Posterior cingulate gyrus (tissue), 11 donors: ENCODE measurements around the gene TPM2.
"Not testable (repeated sequence)": the region's sequence is repeated elsewhere in the genome, so short reads cannot be mapped to it uniquely, and the experiment has no call there.

ENCODE experiments used
- DNase-seq, 10 donors: peaks; one replicate each; pipeline versions ENCODE4 v3.0.0 to v3.0.0-alpha.2; 2020 to 2021; ENCODE audit warnings: mixed read lengths in 3 of 10
- intact Hi-C: fragments of 100-400 bp; cut with DNase I; formaldehyde crosslinking; loops from one replicate; pipeline ENCODE4 v1.15.1; 2023

TPM2 gene

GRCh38 chr9:35660966-35661415, 28.7 kb downstream of the TPM2 start:
- peak in 1 of 10 donors; percentile 86 for DNase-seq
- intact Hi-C loops: no loop called here

GRCh38 chr9:35659340-35659739, 30.4 kb downstream of the TPM2 start:
- intact Hi-C loops: loop anchor here (5.0 to 10.0 kb wide), 3 partner anchors 38 to 165 kb away; partner anchors contain the start of genes RUSC2 and SPAG8
- DNase-seq: no peak

- peak in 3 of 10 donors; percentile 41 to 88 (median 83) for DNase-seq
- intact Hi-C loops: loop anchor here (5.0 to 10.0 kb wide), 3 partner anchors 38 to 164 kb away; partner anchors contain the start of genes RUSC2 and SPAG8
These were observed 30.8 kb downstream of the TPM2 start for GRCh38 chr9:35658968-35659220.

- DNase-seq: peak; percentile 70 to 98 (median 81)
- intact Hi-C loops: loop anchor here (5.0 to 10.0 kb wide), 3 partner anchors 39 to 164 kb away; partner anchors contain the start of genes RUSC2 and SPAG8
These were observed 31.4 kb downstream of the TPM2 start, which contains the start of gene CCDC107 for GRCh38 chr9:35658137-35658967. Gene CCDC107 (plus strand): TSS chr9:35658292. CDS start chr9:35658380, 88 bp downstream.

DNA sequence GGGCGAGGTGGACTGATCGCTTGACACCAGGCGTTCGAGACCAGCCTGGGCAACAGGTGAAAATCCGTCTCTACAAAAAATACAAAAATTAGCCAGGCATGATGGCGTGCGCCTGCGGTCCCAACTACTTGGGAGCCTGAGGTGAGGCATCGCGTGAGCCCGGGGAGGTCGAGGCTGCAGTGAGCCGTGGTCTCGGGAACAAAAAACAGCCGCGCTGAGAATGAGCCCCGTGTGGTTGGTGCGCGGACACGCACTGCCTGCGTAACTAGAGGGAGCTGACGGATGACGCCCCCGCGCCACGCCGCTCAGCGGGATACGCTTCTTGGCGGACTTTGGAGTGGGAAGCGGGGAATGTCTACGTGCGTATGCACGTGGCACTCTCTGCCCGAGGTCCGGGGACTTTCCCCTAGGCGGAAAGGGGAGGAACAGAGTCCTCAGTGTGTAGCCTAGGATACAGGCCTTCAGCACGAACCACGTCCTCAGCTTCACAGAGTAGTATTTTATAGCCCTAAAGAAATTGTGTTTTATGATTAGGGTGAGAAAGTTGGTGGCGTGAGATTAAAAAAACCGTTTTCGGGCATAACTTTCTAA, 32.1 kb downstream of the TPM2 start, which contains the start of gene RMRP:
Gene RMRP, minus strand, starts transcription at position 474 of the 591 bp plus-strand sequence.
- intact Hi-C loops: loop anchor here (2.0 to 10.0 kb wide), 4 partner anchors 40 to 163 kb away; partner anchors contain the start of genes CREB3, RUSC2, SPAG8 and TLN1

DNA sequence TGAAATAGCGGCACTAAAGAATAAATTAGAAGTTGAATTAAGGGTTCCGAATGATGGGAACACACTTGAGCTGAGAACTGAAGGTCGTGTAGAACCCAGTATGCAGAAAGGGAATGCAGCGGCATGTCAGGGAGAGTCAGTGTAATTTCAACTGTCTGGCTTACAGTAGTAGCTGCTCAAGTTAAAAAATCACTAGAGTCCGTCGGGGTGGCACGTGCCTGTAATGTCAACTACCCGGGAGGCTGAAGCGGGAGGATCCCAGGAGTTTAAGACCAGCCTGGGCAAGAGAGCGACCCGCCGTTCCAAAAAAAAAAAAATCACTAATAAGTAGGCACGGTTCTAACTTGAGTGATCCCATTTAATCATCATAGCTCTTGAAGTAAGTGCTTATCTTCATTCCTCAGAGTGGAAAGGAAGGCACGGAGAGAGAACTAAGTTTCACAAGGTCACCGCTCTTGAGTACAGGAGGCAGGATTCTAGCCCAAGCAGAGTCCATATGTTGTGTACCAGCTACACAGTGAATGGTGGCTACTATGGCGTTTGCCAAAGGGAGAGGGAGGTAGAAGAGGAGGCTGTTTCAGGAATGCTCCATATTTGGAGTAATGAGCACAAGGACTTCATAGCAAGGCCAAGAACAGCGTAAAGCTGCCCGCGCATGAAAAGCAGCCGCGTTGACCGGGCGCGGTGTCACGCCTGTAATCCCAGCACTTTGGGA, 32.7 kb downstream of the TPM2 start:
- DNase-seq: peak in 2 of 10 donors; percentile 28 to 32
- intact Hi-C loops: loop anchor here (2.0 to 10.0 kb wide), 4 partner anchors 40 to 162 kb away; partner anchors contain the start of genes CREB3, RUSC2, SPAG8 and TLN1

More for the DNA sequence above, 32.1 kb downstream of the TPM2 start, which contains the start of gene RMRP:
- peak; percentile 88 to 100 (median 98) for DNase-seq

GRCh38 chr9:35656348-35656747, 33.4 kb downstream of the TPM2 start:
- DNase-seq: peak in 1 of 10 donors; percentile 43

GRCh38 chr9:35653611-35654010, 36.1 kb downstream of the TPM2 start:
- intact Hi-C loops: loop anchor here (10.0 kb wide), 1 partner anchor 159 kb away; the partner anchor contains the start of gene RUSC2

More at GRCh38 chr9:35656348-35656747, 33.4 kb downstream of the TPM2 start:
- intact Hi-C loops: loop anchor here (2.0 to 10.0 kb wide), 4 partner anchors 41 to 162 kb away; partner anchors contain the start of genes CREB3, RUSC2, SPAG8 and TLN1

DNA sequence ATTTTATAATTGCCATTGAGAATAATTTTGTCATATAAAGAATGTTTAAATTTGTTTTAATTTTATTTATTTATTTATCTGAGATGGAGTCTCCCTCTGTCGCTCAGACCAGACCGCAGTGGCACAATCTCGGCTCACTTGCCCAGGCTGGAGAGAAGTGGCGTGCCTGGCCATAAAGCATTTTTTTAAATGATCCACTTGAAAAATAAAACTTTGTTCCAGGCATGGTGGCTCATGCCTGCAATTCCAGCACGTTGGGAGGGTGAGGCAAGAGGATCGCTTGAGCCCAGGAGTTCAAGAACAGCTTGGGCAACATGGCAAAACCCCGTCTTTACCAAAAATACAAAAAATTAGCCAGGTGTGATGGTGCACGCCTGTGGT, 36.9 kb downstream of the TPM2 start:
- DNase-seq: peak in 1 of 10 donors; percentile 28
- intact Hi-C loops: loop anchor here (10.0 kb wide), 1 partner anchor 158 kb away; the partner anchor contains the start of gene RUSC2

More at GRCh38 chr9:35653611-35654010, 36.1 kb downstream of the TPM2 start:
- DNase-seq: peak in 1 of 10 donors; percentile 8

DNA sequence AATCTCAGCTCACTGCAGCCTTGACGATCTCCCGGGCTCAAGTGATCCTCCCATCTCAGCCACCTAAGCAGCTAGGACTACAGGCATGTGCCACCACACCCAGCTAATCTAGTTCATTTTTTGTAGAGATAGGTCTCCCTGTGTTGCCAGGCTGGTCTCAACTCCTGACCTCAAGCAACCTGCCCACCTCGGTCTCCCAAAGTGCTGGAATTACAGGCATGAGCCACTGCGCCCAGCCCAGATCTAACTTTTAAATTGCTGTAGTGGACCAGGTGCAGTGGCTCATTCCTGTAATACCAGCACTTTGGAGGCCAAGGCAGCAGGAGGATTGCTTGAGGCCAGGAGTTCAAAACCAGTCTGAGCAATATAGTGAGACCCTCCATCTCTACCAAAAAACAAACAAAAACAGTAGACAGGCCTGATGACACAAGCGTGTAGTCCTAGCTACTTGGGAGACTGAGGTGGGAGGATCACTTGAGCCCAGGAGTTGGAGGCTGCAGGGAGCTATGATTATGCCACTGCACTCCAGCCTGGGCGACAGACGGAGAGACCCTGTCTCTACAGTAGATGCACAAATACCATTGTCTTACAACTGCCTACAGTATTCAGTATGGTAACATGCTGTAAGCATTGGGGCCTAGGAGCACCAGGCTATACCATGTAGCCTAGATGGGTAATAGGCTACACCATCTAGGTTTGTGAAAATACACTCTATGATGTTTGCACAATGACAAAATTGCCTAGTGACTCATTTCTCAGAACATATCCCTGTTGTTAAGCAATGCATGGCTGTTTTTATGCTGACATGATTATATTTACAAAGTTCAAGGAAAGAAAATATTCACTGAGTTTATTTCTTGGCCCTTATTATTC, 37.5 kb downstream of the TPM2 start:
- peak in 1 of 10 donors; percentile 29 for DNase-seq
- intact Hi-C loops: loop anchor here (10.0 kb wide), 1 partner anchor 157 kb away; the partner anchor contains the start of gene RUSC2

DNA sequence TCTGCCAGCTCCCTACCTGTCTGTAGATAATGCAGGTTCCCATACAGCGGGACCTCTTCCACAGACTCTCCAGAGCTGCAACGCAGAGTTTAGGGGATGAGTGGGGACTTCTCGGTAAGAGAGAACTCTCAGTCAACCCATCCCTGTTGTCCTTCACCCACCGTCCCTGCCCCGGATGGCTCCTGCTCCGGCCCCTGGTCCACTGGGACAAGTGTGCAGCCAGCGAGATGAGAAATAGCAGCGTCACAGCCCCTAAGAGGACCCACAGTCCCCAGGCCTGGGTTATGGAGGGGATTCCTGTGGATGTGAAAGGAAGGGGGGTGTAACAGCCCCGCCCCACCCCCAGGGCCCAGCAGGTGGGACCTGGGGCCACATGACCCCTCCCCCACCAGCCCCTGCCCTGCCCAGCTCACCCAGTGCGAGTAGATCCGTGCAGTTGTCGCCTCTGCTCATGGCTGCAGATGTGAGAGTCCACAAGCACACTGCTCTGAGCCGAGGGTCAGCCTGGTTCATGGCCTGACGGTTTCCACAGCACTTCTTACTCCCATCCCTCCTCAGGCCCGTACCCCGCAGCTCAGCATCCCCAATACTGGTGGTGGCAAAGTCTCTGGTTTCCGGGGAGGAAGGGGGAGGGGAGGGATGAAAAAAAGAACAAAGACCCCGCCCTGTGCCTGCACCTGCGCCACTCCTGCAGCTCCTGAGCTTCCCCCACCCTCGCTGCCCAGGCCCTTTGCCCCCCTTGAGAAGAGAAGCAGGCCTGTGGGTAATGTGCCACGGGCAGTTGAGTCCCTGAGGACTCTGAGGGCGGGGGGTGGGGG, 39.2 kb downstream of the TPM2 start, which contains the start of gene SIT1:
Gene SIT1, minus strand, starts transcription at position 591 of the 818 bp plus-strand sequence. Its CDS starts 78 bp downstream, at position 513.
- DNase-seq: peak in 1 of 10 donors; percentile 52
- intact Hi-C loops: loop anchor here (10.0 kb wide), 1 partner anchor 156 kb away; the partner anchor contains the start of gene RUSC2

DNA sequence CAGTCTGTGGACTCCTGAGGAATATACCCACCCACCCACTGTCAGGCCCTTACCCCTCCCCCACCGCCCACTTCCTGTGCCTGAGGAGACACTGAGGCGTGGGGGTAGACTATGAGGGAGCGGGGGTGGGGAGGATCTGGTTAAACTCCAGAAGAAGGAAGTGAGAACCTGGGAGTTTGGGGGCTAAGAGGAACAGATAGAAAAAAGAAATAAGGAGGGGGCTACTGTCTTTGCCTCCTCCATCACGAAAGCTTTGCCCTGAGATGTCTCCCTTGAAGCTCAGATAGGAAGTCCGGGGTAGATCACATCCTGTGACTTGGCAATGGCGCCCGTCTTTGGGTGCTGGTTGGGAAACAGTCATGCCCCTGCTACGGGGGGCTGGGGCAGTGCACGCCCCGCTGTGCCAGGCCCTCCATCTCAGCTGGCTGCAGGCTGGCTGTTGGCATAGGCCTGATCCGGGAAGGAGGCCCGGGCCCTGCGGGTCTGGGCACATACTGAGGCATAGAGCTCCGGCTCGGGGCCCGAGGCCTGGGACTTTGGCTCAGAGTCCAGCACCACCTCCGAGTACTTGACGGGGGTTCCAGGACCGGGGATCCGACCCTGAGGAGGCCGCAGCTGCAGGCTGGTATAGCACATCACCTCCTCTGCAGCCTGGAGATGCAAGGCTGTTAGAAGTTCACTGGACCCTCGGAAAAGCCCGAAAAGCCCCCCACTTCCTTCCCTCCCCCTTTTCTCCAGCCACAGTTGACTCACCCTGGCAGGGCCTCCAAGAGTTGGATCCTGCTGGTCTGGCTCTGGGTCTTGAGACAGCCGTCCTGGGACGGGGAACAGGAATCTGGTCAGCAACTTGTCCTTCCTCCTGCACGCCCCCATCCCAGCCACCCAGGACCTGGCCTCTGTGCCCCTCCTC, 40.0 kb downstream of the TPM2 start:
- peak in 2 of 10 donors; percentile 80 to 82 for DNase-seq
- intact Hi-C loops: loop anchor here (10.0 kb wide), 1 partner anchor 155 kb away; the partner anchor contains the start of gene RUSC2

GRCh38 chr9:35646533-35647265, 43.0 kb downstream of the TPM2 start:
- intact Hi-C loops: loop anchor here (2.0 kb wide), 1 partner anchor 42 kb away; the partner anchor contains the start of gene TESK1
- DNase-seq: peak; percentile 86 to 99 (median 92)

- intact Hi-C loops: loop anchor here (2.0 kb wide), 1 partner anchor 41 kb away; the partner anchor contains the start of gene TESK1
- DNase-seq: peak in 3 of 10 donors; percentile 10 to 85 (median 20)
These were observed 43.6 kb downstream of the TPM2 start for GRCh38 chr9:35646153-35646532.

DNA sequence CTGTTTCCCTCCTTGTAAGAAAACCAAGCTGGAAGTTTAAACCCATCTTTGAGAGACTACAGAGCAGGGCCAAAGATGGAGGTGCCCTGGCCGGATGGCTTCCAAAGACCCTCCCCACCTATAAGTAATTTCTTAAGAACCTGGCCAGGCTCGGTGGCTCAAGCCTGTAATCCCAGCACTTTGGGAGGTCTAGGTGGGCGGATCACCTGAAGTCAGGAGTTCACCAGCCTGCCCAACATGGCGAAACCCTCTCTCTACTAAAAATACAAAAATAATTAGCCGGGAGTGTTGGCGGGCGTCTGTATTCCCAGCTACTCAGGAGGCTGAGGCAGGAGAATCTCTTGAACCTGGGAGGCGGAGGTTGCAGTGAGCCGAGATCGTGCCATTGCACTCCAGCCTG, 44.0 kb downstream of the TPM2 start:
- intact Hi-C loops: loop anchor here (2.0 kb wide), 1 partner anchor 41 kb away; the partner anchor contains the start of gene TESK1
- DNase-seq: not testable (repeated sequence)

DNA sequence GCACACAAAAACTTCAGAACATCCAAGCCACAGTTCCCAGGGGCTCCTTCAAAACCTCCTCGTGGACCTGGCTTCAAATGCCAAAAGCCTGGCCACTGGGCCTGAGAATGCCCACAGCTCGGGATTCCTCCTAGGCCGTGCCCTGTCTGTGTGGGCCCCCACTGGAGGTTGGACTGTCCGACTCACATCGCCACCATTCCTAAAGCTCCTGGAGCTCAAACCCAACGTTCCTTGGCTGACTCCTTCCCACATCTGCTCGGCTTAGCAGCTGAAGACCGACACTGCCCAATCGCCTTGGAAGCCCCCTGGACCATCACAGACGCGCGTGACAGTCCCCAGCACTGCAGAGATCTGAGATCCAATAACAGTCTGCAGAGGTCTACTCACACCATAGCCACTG, 46.7 kb downstream of the TPM2 start:
- intact Hi-C loops: no loop called here
- peak in 1 of 10 donors; percentile 41 for DNase-seq
